ENCODE data around the gene VLDLR.

- TF ChIP-seq CTCF (IDR thresholded peaks at IDR 0.05) (no peak), ZFX (IDR thresholded peaks at IDR 0.05; ENCODE audit: borderline replicate concordance) (no peak)
Observed at GRCh38 chr9:2675834-2676233, 54.2 kb downstream of the VLDLR start.
